Measurements from ENCODE around the gene SYT5.

GRCh38 chr19:55226788-55227187, 46.7 kb upstream of the SYT5 start:
- TF ChIP-seq, protein P1, sequence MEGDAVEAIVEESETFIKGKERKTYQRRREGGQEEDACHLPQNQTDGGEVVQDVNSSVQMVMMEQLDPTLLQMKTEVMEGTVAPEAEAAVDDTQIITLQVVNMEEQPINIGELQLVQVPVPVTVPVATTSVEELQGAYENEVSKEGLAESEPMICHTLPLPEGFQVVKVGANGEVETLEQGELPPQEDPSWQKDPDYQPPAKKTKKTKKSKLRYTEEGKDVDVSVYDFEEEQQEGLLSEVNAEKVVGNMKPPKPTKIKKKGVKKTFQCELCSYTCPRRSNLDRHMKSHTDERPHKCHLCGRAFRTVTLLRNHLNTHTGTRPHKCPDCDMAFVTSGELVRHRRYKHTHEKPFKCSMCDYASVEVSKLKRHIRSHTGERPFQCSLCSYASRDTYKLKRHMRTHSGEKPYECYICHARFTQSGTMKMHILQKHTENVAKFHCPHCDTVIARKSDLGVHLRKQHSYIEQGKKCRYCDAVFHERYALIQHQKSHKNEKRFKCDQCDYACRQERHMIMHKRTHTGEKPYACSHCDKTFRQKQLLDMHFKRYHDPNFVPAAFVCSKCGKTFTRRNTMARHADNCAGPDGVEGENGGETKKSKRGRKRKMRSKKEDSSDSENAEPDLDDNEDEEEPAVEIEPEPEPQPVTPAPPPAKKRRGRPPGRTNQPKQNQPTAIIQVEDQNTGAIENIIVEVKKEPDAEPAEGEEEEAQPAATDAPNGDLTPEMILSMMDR (conservative IDR thresholded peaks at IDR 0.05) = no peak
- no peak for TF ChIP-seq EZH2 (IDR thresholded peaks at IDR 0.05; ENCODE audit: low read depth)

All from PC-9 (cell line).